Medulla oblongata (tissue), 1 donor: ENCODE results near the gene UTS2B.

Experiments used
- DNase-seq: peaks from one replicate; pipeline ENCODE4 v3.0.0-alpha.2; 2015; ENCODE audit errors: extremely low spot score

The UTS2B gene, protein sequence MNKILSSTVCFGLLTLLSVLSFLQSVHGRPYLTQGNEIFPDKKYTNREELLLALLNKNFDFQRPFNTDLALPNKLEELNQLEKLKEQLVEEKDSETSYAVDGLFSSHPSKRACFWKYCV

GRCh38 chr3:191329654-191330529 lies at the start of gene UTS2B:
Gene UTS2B (minus strand): TSS chr3:191330526. CDS start chr3:191282189, 48,337 bp downstream.
- DNase-seq = peak; percentile 47

- DNase-seq = no peak
Observed at GRCh38 chr3:191380001-191380400, 49.7 kb upstream of the UTS2B start.

- DNase-seq = no peak
Observed at GRCh38 chr3:191379446-191379845, 49.1 kb upstream of the UTS2B start.

GRCh38 chr3:191378142-191378812 lies 48.0 kb upstream of the UTS2B start:
- no peak for DNase-seq

- DNase-seq = peak; percentile 35
Observed at GRCh38 chr3:191376516-191377141, 46.3 kb upstream of the UTS2B start.

- DNase-seq = no peak
Observed at GRCh38 chr3:191373327-191373726, 43.0 kb upstream of the UTS2B start.

DNA sequence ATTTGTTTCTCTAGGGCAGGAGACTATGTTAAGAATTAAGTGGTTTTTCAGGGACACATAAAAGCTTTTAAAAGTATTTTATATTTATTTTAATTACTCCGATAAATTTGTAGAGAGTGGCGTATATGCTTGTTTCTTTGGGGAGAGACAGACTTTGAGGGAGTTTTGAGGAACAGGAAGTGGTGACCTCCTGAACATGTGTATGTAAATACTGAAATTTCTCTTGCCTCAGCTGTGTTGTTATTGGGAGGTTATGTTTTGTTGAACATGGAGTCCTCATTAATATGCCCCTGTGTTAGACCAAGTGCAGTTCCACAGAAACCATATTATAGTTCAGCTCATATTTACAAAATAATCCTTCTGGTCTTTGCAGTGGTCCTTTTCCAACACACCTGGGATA lies 41.8 kb upstream of the UTS2B start:
- DNase-seq = no peak

DNA sequence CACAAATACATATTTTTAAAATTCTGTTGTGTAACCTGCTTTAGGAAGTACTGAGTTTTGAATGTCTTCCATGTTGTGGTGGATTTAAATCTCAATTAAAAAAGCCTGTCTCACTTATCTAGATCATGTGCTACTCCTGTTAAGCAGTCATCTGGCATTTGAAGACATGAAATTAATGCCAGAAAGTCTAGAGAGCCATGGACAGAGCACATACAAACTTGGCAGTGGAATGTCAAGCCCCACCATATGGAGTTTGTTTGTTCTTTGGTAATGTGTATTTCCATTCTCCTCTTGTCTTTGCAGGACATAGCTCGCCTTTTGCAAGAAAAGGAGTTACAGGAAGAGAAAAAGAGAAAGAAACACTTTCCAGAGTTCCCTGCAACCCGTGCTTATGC lies 39.3 kb upstream of the UTS2B start:
- no peak for DNase-seq

DNA sequence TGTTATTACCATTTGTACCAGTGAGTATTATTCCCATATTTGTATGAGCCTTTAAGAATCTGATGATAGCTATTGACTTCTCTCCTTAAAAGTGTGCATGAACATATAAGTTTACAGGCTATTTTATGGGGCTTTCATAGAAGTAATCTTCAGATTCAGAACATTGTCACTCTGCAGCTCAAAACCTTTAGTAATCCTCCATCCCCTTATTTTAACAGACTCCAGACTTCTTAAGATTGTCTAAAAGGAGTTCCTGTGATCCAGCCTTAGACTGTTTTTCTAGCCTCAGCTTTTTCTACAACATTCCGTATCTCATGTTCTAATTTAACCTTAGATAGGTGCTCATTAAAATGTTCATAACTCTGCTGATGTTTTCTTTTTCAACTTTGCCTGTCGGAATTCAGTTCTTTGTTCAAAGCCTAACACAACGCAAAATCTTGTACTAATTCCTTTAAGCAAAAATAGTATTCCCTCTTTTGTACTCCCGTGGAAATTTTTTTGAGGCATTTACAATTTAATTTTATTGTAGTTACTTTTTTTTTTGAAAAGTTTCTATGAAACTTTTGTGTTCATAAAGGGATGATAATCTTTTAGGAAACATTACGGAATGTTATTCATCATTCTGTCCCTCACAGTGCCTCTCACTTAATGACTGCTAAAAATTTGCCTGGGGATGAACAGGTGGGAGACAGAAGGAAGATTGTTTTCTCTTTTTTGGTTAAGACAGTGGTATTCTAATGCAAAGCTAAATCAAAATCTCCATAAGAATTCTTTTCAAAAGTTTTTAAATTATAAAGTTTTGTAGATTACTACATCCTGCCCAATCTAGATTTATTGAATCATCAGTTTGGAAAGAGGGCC lies 38.7 kb upstream of the UTS2B start:
- DNase-seq = no peak

- DNase-seq = no peak
Observed at GRCh38 chr3:191366675-191367074, 36.3 kb upstream of the UTS2B start.

GRCh38 chr3:191363221-191363620 lies 32.9 kb upstream of the UTS2B start:
- DNase-seq = no peak

GRCh38 chr3:191362524-191363090 lies 32.3 kb upstream of the UTS2B start:
- peak; percentile 20 for DNase-seq

GRCh38 chr3:191362037-191362436 lies 31.7 kb upstream of the UTS2B start:
- no peak for DNase-seq

DNA sequence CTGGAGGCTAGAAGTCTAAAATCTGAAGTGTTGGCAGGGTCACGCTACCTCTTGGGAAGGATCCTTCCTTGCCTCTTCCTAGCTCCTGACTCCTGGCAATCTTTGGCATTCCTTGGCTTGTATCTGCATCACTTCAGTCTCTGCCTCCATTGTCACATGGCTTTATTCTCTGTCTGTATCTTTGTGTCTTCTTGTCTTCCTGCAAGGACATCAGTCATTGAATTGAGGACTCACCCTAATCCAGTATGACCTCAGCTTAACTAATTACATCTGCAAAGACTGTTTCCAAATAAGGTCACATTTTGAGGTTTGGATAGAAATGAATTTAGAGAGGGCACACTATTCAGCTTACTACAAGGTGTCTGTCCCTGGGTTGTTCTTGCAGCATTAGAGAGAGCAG lies 31.1 kb upstream of the UTS2B start:
- no peak for DNase-seq

GRCh38 chr3:191360620-191361019 lies 30.3 kb upstream of the UTS2B start:
- DNase-seq = no peak

- no peak for DNase-seq
Observed at GRCh38 chr3:191358929-191359328, 28.6 kb upstream of the UTS2B start.

GRCh38 chr3:191357909-191358308 lies 27.6 kb upstream of the UTS2B start:
- no peak for DNase-seq

GRCh38 chr3:191356631-191357439 lies 26.5 kb upstream of the UTS2B start:
- no peak for DNase-seq

- DNase-seq = no peak
Observed at GRCh38 chr3:191355406-191355805, 25.1 kb upstream of the UTS2B start.
